ENCODE data around the gene UST. TPM values are rescaled to one million over a fixed set of nuclear protein-coding genes. Genes with fewer than 3 reads are reported as not detected.
"Not testable (repeated sequence)": the region's sequence is repeated elsewhere in the genome, so short reads cannot be mapped to it uniquely, and the experiment has no call there.

The UST gene
- total RNA-seq, 1 experiment from 2014 or later = 7.6 TPM

DNA sequence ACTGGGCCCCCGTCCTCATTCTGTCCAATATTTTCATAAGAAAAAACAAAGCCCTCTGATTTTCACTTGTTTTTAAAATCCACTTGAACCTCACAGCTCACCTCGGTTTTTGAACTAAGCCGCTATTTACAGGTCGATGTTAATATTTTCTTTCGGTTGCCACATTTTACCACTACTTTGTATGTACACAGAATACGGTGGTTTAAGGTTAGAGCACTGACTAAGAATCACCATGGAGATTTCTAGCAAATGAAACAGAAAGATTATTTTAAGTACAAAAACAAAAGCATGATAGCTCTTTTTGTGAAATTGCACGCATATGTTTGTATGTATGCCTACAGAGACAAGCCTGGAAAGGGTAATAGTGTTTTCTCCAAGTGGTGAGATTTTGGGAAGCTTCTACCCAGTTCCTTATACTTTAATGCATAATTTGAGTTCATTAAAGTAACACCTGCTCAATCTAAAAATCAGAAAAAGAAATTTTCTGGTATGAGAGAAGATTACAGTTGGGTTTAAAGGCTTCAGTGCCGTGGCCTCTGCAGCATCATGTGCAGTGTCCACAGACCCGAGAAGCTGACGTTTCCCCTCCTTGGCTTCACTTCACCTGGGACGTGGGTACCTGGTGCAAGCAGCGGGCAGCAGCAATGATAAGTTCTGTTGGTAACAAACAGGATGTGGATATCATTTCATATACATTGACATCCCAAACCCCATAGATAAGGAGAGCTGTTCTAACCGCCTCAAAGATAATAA lies 144.0 kb downstream of the UST start:
- Histone ChIP-seq H3K36me3 (no peaks in the 10 kb centered on the region), H3K27me3 (replicated peaks) (no peaks in the 10 kb centered on the region), H3K4me3 (no peak overlapping the region), H3K9me3 (replicated peaks) (no peaks in the 10 kb centered on the region), H3K4me1 (replicated peaks) (peaks cover 9% of the 10 kb centered on the region), H3K27ac (no peak overlapping the region)
- DNase-seq (ENCODE audit: low read depth in 1 of 2, low spot score in 2 of 2) = no peak

- Histone ChIP-seq H3K4me3 (no peak overlapping the region), H3K27me3 (replicated peaks) (no peaks in the 10 kb centered on the region), H3K27ac (no peak overlapping the region), H3K9me3 (replicated peaks) (no peaks in the 10 kb centered on the region), H3K4me1 (replicated peaks) (peaks cover 3% of the 10 kb centered on the region), H3K36me3 (no peaks in the 10 kb centered on the region)
- no peak for DNase-seq (ENCODE audit: low read depth in 1 of 2, low spot score in 2 of 2)
Measured at GRCh38 chr6:148891405-148891783, 144.6 kb downstream of the UST start.

- no peak overlapping the region for H3K4me3 ChIP-seq
- H3K4me1 ChIP-seq (replicated peaks) = no peaks in the 10 kb centered on the region
- no peaks in the 10 kb centered on the region for H3K9me3 ChIP-seq (replicated peaks)
- no peak for DNase-seq (ENCODE audit: low read depth in 1 of 2, low spot score in 2 of 2)
- H3K36me3 ChIP-seq = no peaks in the 10 kb centered on the region
- no peak overlapping the region for H3K27ac ChIP-seq
- H3K27me3 ChIP-seq (replicated peaks) = no peaks in the 10 kb centered on the region
Measured at GRCh38 chr6:148892247-148892646, 145.4 kb downstream of the UST start.

- Histone ChIP-seq H3K36me3 (no peaks in the 10 kb centered on the region), H3K4me1 (replicated peaks) (no peaks in the 10 kb centered on the region), H3K27ac (no peak overlapping the region), H3K9me3 (replicated peaks) (no peaks in the 10 kb centered on the region), H3K27me3 (replicated peaks) (no peaks in the 10 kb centered on the region), H3K4me3 (no peak overlapping the region)
- DNase-seq (ENCODE audit: low read depth in 1 of 2, low spot score in 2 of 2) = no peak
Measured at GRCh38 chr6:148893073-148893472, 146.2 kb downstream of the UST start.

GRCh38 chr6:148893481-148893880 lies 146.7 kb downstream of the UST start:
- Histone ChIP-seq H3K9me3 (replicated peaks) (no peaks in the 10 kb centered on the region), H3K4me1 (replicated peaks) (no peaks in the 10 kb centered on the region), H3K36me3 (no peaks in the 10 kb centered on the region), H3K4me3 (no peak overlapping the region), H3K27me3 (replicated peaks) (no peaks in the 10 kb centered on the region), H3K27ac (no peak overlapping the region)
- DNase-seq (ENCODE audit: low read depth in 1 of 2, low spot score in 2 of 2) = no peak

DNA sequence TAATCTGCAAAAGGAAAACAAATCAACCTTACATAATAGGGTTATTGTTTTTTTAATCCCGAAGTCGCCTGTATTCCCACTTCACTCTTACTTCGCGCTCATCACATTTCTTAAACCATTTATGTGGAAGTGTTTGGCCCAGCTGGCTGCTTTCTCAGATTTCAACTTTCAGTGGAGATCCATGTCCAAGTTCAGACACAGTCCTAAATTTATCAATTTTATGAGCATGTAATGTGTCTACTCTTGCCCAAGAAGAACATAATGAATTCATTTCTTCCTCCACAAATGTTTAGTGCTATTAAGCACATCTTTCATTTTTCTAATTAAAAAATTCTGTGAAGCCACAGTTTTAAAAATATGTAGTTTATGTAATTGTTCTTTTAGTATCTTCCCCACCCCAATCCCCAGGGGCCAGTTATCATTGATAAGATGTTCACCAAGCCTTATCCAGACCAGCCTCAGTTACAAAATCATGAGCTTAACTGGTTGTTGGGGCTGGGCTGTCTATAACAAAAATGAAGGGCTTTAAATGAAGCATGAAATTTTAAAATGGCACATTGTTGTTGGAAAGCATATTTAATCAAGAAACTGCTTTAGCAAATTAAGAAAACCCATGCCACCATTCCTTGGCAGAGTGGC lies 151.7 kb downstream of the UST start:
- no peaks in the 10 kb centered on the region for H3K27me3 ChIP-seq (replicated peaks)
- H3K27ac ChIP-seq = no peak overlapping the region
- H3K4me1 ChIP-seq (replicated peaks) = no peaks in the 10 kb centered on the region
- H3K36me3 ChIP-seq = no peaks in the 10 kb centered on the region
- no peak overlapping the region for H3K4me3 ChIP-seq
- no peaks in the 10 kb centered on the region for H3K9me3 ChIP-seq (replicated peaks)
- no peak for DNase-seq (ENCODE audit: low read depth in 1 of 2, low spot score in 2 of 2)

DNA sequence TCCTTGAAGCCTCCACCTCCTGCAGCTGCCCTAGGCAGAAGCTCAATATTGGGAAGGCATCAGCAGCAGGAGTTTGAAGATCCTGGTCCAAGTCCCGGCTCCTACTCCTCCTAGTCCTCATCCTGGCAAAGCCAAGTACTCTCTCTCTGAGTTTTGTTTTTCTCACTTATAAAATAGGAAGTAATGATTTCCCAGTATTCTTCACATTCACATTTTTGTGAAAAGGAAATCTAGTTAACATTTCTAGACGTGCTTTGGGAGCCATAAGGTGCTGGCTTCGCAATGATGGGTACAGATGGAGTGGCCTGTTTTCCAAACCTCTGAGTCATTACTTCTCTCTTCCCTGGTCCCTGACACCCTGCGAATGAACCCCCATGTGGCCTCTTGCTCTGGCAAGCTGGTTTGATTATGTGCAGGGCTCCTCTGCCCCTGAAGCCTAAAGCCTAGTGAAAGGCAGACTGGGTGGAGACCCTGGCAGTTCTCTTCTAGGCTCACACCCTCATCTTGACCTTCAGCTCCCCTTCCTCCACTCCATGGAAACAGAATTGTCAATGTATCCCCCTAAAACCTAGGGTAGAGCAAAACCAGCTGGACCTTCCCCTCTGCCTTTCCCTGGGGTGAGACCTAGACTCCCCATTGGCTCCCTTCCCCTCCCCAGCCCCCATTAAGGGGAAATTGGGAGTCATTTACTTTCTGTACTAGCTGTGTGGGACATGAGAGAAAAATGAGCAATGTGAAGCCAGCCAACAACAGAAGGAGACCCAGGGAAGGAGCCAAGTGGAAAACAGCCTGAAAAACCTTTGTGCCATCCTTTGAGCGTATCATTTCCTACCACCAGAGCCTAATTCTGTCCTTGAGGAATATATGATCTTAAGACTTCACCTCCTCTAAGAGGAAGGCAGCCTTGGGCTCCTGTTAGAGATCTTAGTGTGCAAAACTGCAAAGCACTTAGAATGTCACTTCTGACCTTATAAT lies 158.4 kb downstream of the UST start:
- no peaks in the 10 kb centered on the region for H3K27me3 ChIP-seq (replicated peaks)
- H3K27ac ChIP-seq = no peak overlapping the region
- no peaks in the 10 kb centered on the region for H3K9me3 ChIP-seq (replicated peaks)
- no peaks in the 10 kb centered on the region for H3K4me1 ChIP-seq (replicated peaks)
- no peak overlapping the region for H3K4me3 ChIP-seq
- no peak for DNase-seq (ENCODE audit: low read depth in 1 of 2, low spot score in 2 of 2)
- H3K36me3 ChIP-seq = no peaks in the 10 kb centered on the region

DNA sequence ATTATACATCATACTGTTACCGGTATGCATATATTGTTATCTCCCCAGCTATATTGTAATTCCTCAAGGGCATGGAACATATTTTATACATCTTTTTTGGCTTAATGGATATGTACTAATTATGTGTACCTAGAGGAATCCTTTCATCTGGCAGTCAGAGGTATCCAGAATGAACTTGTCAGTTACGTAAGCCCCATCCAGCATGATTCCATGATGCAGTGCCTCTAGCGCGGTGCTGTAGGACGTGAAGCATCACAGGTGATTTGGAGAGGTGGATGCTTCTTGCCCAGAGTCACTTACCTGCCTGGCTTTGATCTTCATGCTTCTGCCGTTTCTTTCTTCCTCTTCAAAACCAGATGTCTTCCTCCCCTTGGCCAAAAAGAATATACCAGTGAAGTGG lies 159.1 kb downstream of the UST start:
- Histone ChIP-seq H3K27me3 (replicated peaks) (no peaks in the 10 kb centered on the region), H3K36me3 (no peaks in the 10 kb centered on the region), H3K9me3 (replicated peaks) (no peaks in the 10 kb centered on the region), H3K27ac (no peak overlapping the region), H3K4me1 (replicated peaks) (no peaks in the 10 kb centered on the region), H3K4me3 (no peak overlapping the region)
- DNase-seq (ENCODE audit: low read depth in 1 of 2, low spot score in 2 of 2) = no peak

DNA sequence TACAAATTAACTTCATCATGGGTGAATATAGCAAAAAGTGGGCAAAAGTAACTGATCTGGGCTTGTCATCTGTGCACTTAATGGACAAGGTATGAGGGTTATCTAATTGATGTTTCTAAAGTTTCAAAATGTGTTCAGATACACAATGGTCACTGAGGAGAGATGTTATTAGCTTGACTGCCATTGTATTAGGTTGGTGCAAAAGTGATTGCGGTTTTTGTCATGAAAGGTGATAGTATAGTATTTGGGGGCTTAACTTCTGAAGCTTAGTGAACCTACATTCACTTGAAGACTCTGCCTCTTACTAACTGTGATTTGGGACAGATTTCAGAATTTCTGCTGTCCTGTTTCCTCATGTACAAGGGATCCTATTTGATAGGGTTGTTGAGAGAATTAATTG lies 159.6 kb downstream of the UST start:
- H3K4me1 ChIP-seq (replicated peaks) = no peaks in the 10 kb centered on the region
- no peaks in the 10 kb centered on the region for H3K9me3 ChIP-seq (replicated peaks)
- no peaks in the 10 kb centered on the region for H3K27me3 ChIP-seq (replicated peaks)
- no peaks in the 10 kb centered on the region for H3K36me3 ChIP-seq
- no peak for DNase-seq (ENCODE audit: low read depth in 1 of 2, low spot score in 2 of 2)
- H3K27ac ChIP-seq = no peak overlapping the region
- no peak overlapping the region for H3K4me3 ChIP-seq

DNA sequence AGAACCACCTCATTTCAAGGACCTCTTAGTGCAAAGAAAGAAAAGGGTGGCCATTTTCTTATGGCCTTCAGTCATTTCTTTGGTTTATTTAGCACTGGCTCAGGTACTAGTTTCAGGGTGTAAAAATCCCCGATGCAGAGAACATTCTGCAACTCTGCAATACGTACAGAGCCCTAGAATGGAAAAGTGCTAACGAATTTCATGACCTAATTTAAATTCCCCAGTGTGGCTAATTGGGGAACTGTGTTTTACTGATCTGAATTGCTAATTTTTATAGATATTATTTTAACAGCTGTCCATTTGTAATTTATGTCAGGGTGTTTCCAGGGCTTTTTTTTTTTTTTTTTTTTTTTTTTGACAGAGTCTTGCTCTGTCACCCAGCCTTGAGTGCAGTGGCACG lies 160.7 kb downstream of the UST start:
- no peaks in the 10 kb centered on the region for H3K9me3 ChIP-seq (replicated peaks)
- H3K4me3 ChIP-seq = no peak overlapping the region
- no peaks in the 10 kb centered on the region for H3K36me3 ChIP-seq
- no peaks in the 10 kb centered on the region for H3K4me1 ChIP-seq (replicated peaks)
- H3K27ac ChIP-seq = no peak overlapping the region
- no peaks in the 10 kb centered on the region for H3K27me3 ChIP-seq (replicated peaks)
- no peak for DNase-seq (ENCODE audit: low read depth in 1 of 2, low spot score in 2 of 2)

GRCh38 chr6:148912252-148912651 lies 165.4 kb downstream of the UST start:
- Histone ChIP-seq H3K9me3 (replicated peaks) (0 out of 2 replicates have a peak, but pooled peaks cover 5% of the 10 kb centered on the region), H3K4me3 (no peak overlapping the region), H3K27ac (no peak overlapping the region), H3K4me1 (replicated peaks) (no peaks in the 10 kb centered on the region), H3K27me3 (replicated peaks) (no peaks in the 10 kb centered on the region), H3K36me3 (no peaks in the 10 kb centered on the region)
- DNase-seq (ENCODE audit: low read depth in 1 of 2, low spot score in 2 of 2) = no peak

GRCh38 chr6:148915810-148916209 lies 169.0 kb downstream of the UST start:
- H3K27ac ChIP-seq = no peak overlapping the region

GRCh38 chr6:148916485-148916884 lies 169.7 kb downstream of the UST start:
- not testable (repeated sequence) for H3K4me3 ChIP-seq; H3K27me3 ChIP-seq (replicated peaks); H3K9me3 ChIP-seq (replicated peaks); H3K4me1 ChIP-seq (replicated peaks); H3K36me3 ChIP-seq; H3K27ac ChIP-seq; DNase-seq (ENCODE audit: low read depth in 1 of 2, low spot score in 2 of 2)

More at GRCh38 chr6:148915810-148916209, 169.0 kb downstream of the UST start:
- Histone ChIP-seq H3K9me3 (replicated peaks) (0 out of 2 replicates have a peak, but pooled peaks cover 7% of the 10 kb centered on the region), H3K4me1 (replicated peaks) (no peaks in the 10 kb centered on the region), H3K4me3 (no peak overlapping the region), H3K27me3 (replicated peaks) (no peaks in the 10 kb centered on the region), H3K36me3 (no peaks in the 10 kb centered on the region)
- DNase-seq (ENCODE audit: low read depth in 1 of 2, low spot score in 2 of 2) = no peak

Measured in SJSA1 (cell line).